CD4-positive, alpha-beta memory T cell (primary cell): Measurements from ENCODE around the gene CSTB. TPM values are rescaled to one million over a fixed set of nuclear protein-coding genes. Genes with fewer than 3 reads are reported as not detected.

Experiments used
- CTCF ChIA-PET: fragments of 350-600 bp; sonication (Branson Sonifier 250); formaldehyde crosslinking; loops from one replicate; lab custom pipeline; 2021; ENCODE audit warnings: inconsistent platforms; ENCODE audit not compliant: partially characterized antibody; lab: Charles Lee
- POLR2A ChIA-PET: fragments of 350-600 bp; sonication (Branson Sonifier 250); formaldehyde crosslinking; loops from one replicate; lab custom pipeline; 2021; ENCODE audit not compliant: partially characterized antibody; lab: Charles Lee
- DNase-seq, 5 donors: peaks; one replicate each; pipeline versions ENCODE4 v3.0.0 to v3.0.0-alpha.2; 2020 to 2022; ENCODE audit warnings: mixed read lengths in 1 of 5
- H3K27ac ChIP-seq: one replicate; pipeline ENCODE4 v1.7.0; 2013; ENCODE audit warnings: low read depth, low read length
- H3K27me3 ChIP-seq: 2 replicates; pipeline ENCODE4 v1.7.0; 2013; ENCODE audit warnings: mild to moderate bottlenecking, low read length, moderate library complexity; ENCODE audit not compliant: insufficient read depth
- H3K36me3 ChIP-seq: 2 replicates; pipeline ENCODE4 v1.7.0; 2013; ENCODE audit warnings: mild to moderate bottlenecking, low read length, moderate library complexity; ENCODE audit not compliant: insufficient read depth
- H3K4me1 ChIP-seq: 2 replicates; pipeline ENCODE4 v1.7.0; 2013; ENCODE audit warnings: mild to moderate bottlenecking, low read length, moderate library complexity; ENCODE audit not compliant: insufficient read depth
- H3K4me3 ChIP-seq, 2 donors: one replicate each; pipeline ENCODE4 v1.7.0; 2013; ENCODE audit warnings: low read length in 2 of 2, mild to moderate bottlenecking in 1 of 2
- H3K9me3 ChIP-seq, 2 donors: one replicate each; pipeline ENCODE4 v1.7.0; 2013; ENCODE audit warnings: low read length in 2 of 2, control low read depth in 1 of 2; ENCODE audit not compliant: control insufficient read depth in 1 of 2
- H3K27ac Mint-ChIP-seq, 7 donors: one replicate each; pipeline ENCODE4 v1.8.0; 2020 to 2021; ENCODE audit warnings: mixed read lengths in 7 of 7, mild to moderate bottlenecking in 6 of 7, inconsistent platforms in 3 of 7, moderate library complexity in 3 of 7
- H3K27me3 Mint-ChIP-seq, 2 donors: one replicate each; pipeline ENCODE4 v1.8.0; 2020 to 2021; ENCODE audit warnings: mixed read lengths in 2 of 2
- H3K36me3 Mint-ChIP-seq, 2 donors: one replicate each; pipeline ENCODE4 v1.8.0; 2020 to 2021; ENCODE audit warnings: mixed read lengths in 2 of 2, inconsistent platforms in 1 of 2, mild to moderate bottlenecking in 1 of 2
- H3K4me1 Mint-ChIP-seq, 4 donors: one replicate each; pipeline ENCODE4 v1.8.0; 2020 to 2021; ENCODE audit warnings: mixed read lengths in 4 of 4, mild to moderate bottlenecking in 1 of 4
- H3K4me3 Mint-ChIP-seq, 8 donors: one replicate each; pipeline ENCODE4 v1.8.0; 2020 to 2021; ENCODE audit warnings: mixed read lengths in 8 of 8, mild to moderate bottlenecking in 7 of 8, moderate library complexity in 6 of 8, inconsistent platforms in 3 of 8
- H3K9me3 Mint-ChIP-seq, 8 donors: one replicate each; pipeline ENCODE4 v1.8.0; 2020 to 2021; ENCODE audit warnings: mixed read lengths in 8 of 8, mild to moderate bottlenecking in 5 of 8, inconsistent platforms in 3 of 8, moderate library complexity in 1 of 8
- intact Hi-C: fragments of 100-400 bp; cut with micrococcal nuclease; formaldehyde crosslinking; loops from one replicate; pipeline ENCODE4 v1.15.1; 2023
- polyA plus RNA-seq, 2 donors: library from polyadenylated mRNA; unstranded; fragments of 300-500 nt; fragmentation: Illumina TruSeq; gene quantifications; one replicate each; pipeline ENCODE4 v1.2.3, GENCODE V29; 2021
- total RNA-seq, 2 experiments: library from RNA; stranded (reverse); gene quantifications; one replicate each; pipeline ENCODE4 v1.2.3, GENCODE V29; 2021

Gene CSTB
- total and polyA plus RNA-seq, 4 experiments from 2014 or later, result 46.0 to 97.0 (median 58.6) TPM

- CTCF ChIA-PET, result interaction anchor here (1.0 to 1.4 kb wide), 3 partner anchors 9 to 61 kb away, joined by 3 read pairs; partner anchors contain the start of gene RRP1
- peaks cover 0 to 3% (median 0%) of the 10 kb centered on the region in 8 donors for H3K9me3 Mint-ChIP-seq
- peaks cover 27 to 47% (median 39%) of the 10 kb centered on the region in 4 donors for H3K4me1 Mint-ChIP-seq
- Histone ChIP-seq H3K27ac (peak overlapping the region; percentile 47), H3K36me3 (no peaks in the 10 kb centered on the region), H3K4me3 (peak overlapping the region; percentile 51 to 69), H3K4me1 (peaks cover 30% of the 10 kb centered on the region), H3K27me3 (no peaks in the 10 kb centered on the region), H3K9me3 (no peaks in the 10 kb centered on the region)
- no peaks in the 10 kb centered on the region for H3K27me3 Mint-ChIP-seq
- intact Hi-C loops, result loop anchor here (1.0 kb wide), 1 partner anchor 9 kb away; the partner anchor contains the start of gene PDXK
- POLR2A ChIA-PET, result interaction anchor here (0.7 to 2.5 kb wide), 4 partner anchors 9 to 284 kb away, joined by 3 to 42 read pairs (median 8); partner anchors contain the start of genes PDXK, RRP1 and TRAPPC10
- H3K27ac Mint-ChIP-seq, result peak overlapping the region; percentile 84 to 96 (median 93)
- DNase-seq, result no peak
- H3K4me3 Mint-ChIP-seq, result peak overlapping the region; percentile 77 to 91 (median 80)
- peaks cover 0 to 8% of the 10 kb centered on the region in 2 donors for H3K36me3 Mint-ChIP-seq
These were observed 48.0 kb downstream of the CSTB start for GRCh38 chr21:43728154-43728466.

GRCh38 chr21:43727519-43728153 is 48.5 kb downstream of the CSTB start:
- Histone ChIP-seq H3K36me3 (no peaks in the 10 kb centered on the region), H3K9me3 (no peaks in the 10 kb centered on the region), H3K4me1 (peaks cover 30% of the 10 kb centered on the region), H3K27ac (peak overlapping the region; percentile 47), H3K4me3 (peak overlapping the region in 1 of 2 donors; percentile 51), H3K27me3 (no peaks in the 10 kb centered on the region)
- peak overlapping the region in 7 of 8 donors; percentile 79 to 91 (median 80) for H3K4me3 Mint-ChIP-seq
- peaks cover 28 to 48% (median 38%) of the 10 kb centered on the region in 4 donors for H3K4me1 Mint-ChIP-seq
- intact Hi-C loops, result loop anchor here (1.0 kb wide), 1 partner anchor 8 kb away; the partner anchor contains the start of gene PDXK
- no peaks in the 10 kb centered on the region for H3K27me3 Mint-ChIP-seq
- no peak for DNase-seq
- CTCF ChIA-PET, result interaction anchor here (1.0 to 1.4 kb wide), 3 partner anchors 9 to 62 kb away, joined by 3 read pairs; partner anchors contain the start of gene RRP1
- H3K9me3 Mint-ChIP-seq, result peaks cover 0 to 3% (median 0%) of the 10 kb centered on the region in 8 donors
- H3K36me3 Mint-ChIP-seq, result peaks cover 0 to 8% of the 10 kb centered on the region in 2 donors
- H3K27ac Mint-ChIP-seq, result peak overlapping the region; percentile 78 to 96 (median 93)
- POLR2A ChIA-PET, result interaction anchor here (1.7 to 2.5 kb wide), 2 partner anchors 8 to 62 kb away, joined by 12 to 42 read pairs; partner anchors contain the start of genes PDXK and RRP1

- Histone ChIP-seq H3K27ac (no peak overlapping the region), H3K27me3 (no peaks in the 10 kb centered on the region), H3K4me1 (peaks cover 36% of the 10 kb centered on the region), H3K36me3 (no peaks in the 10 kb centered on the region), H3K9me3 (no peaks in the 10 kb centered on the region), H3K4me3 (no peak overlapping the region)
- H3K27me3 Mint-ChIP-seq, result no peaks in the 10 kb centered on the region
- peaks cover 28 to 55% (median 41%) of the 10 kb centered on the region in 4 donors for H3K4me1 Mint-ChIP-seq
- peak overlapping the region in 6 of 7 donors; percentile 8 to 93 (median 82) for H3K27ac Mint-ChIP-seq
- intact Hi-C loops, result no loop called here
- peaks cover 0 to 3% (median 0%) of the 10 kb centered on the region in 8 donors for H3K9me3 Mint-ChIP-seq
- peaks cover 0 to 8% of the 10 kb centered on the region in 2 donors for H3K36me3 Mint-ChIP-seq
- peak overlapping the region in 7 of 8 donors; percentile 48 to 85 (median 73) for H3K4me3 Mint-ChIP-seq
- no peak for DNase-seq
- ChIA-PET POLR2A (no interaction called here), CTCF (interaction anchor here (1.2 to 1.4 kb wide), 2 partner anchors 10 to 12 kb away, joined by 3 read pairs; no protein-coding TSS in a partner anchor)
These were observed 49.2 kb downstream of the CSTB start for GRCh38 chr21:43726686-43727518.

Other genes with a start within 250 kb of the CSTB start
- gene HSF2BP, start 116.8 kb downstream of the CSTB start, total RNA-seq, result under 1 TPM; 0.39 to 0.70 TPM
- gene HSF2BP, start 116.8 kb downstream of the CSTB start, polyA plus RNA-seq, result under 1 TPM in 1 of 2 donors, not detected in 1; 0.67 TPM
- 10 to 100 TPM; 39.9 to 40.5 TPM for gene RRP1B, start 116.7 kb downstream of the CSTB start, total RNA-seq
- gene RRP1B, start 116.7 kb downstream of the CSTB start, polyA plus RNA-seq, result 10 to 100 TPM; 19.8 to 38.0 TPM
- 10 to 100 TPM; 90.8 to 94.3 TPM for gene PDXK, start 57.2 kb downstream of the CSTB start, total RNA-seq
- gene PDXK, start 57.2 kb downstream of the CSTB start, polyA plus RNA-seq, result 10 to 100 TPM; 37.5 to 64.1 TPM
- gene RRP1, start 13.3 kb upstream of the CSTB start, total RNA-seq, result 10 to 100 TPM; 25.4 to 27.7 TPM
- gene RRP1, start 13.3 kb upstream of the CSTB start, polyA plus RNA-seq, result 10 to 100 TPM; 13.5 to 22.2 TPM
- 10 to 100 TPM; 72.4 to 76.7 TPM for gene AGPAT3, start 88.9 kb upstream of the CSTB start, total RNA-seq
- gene AGPAT3, start 88.9 kb upstream of the CSTB start, polyA plus RNA-seq, result 10 to 100 TPM; 16.0 to 21.0 TPM
- 10 to 100 TPM; 94.2 to 95.5 TPM for gene TRAPPC10, start 236.0 kb upstream of the CSTB start, total RNA-seq
- 10 to 100 TPM; 17.7 to 40.2 TPM for gene TRAPPC10, start 236.0 kb upstream of the CSTB start, polyA plus RNA-seq